ENCODE measurements around the gene ZDHHC21.

The ZDHHC21 gene

GRCh38 chr9:14693251-14693861 is at the start of gene ZDHHC21:
Gene ZDHHC21, minus strand, starts transcription at chr9:14693432. Its CDS starts 19,092 bp downstream, at chr9:14674340.
- H3K27ac ChIP-seq, result peak within 1 kb of the TSS; percentile 94
- peak; percentile 4; the same call in 1 of the 2 replicates for TF ChIP-seq CTCF (conservative IDR thresholded peaks at IDR 0.05)

- no peak for TF ChIP-seq CTCF (conservative IDR thresholded peaks at IDR 0.05)
- H3K27ac ChIP-seq, result no peak overlapping the region
Observed at GRCh38 chr9:14741369-14741768, 48.1 kb upstream of the ZDHHC21 start.

GRCh38 chr9:14733133-14733532 is 39.9 kb upstream of the ZDHHC21 start:
- TF ChIP-seq CTCF (conservative IDR thresholded peaks at IDR 0.05), result no peak
- no peak overlapping the region for H3K27ac ChIP-seq

- no peak for TF ChIP-seq CTCF (conservative IDR thresholded peaks at IDR 0.05)
- H3K27ac ChIP-seq, result no peak overlapping the region
Observed at GRCh38 chr9:14731294-14731981, 38.2 kb upstream of the ZDHHC21 start.

GRCh38 chr9:14730461-14730898 is 37.2 kb upstream of the ZDHHC21 start:
- no peak for TF ChIP-seq CTCF (conservative IDR thresholded peaks at IDR 0.05)

GRCh38 chr9:14723301-14723700 is 30.1 kb upstream of the ZDHHC21 start:
- H3K27ac ChIP-seq, result no peak overlapping the region
- no peak for TF ChIP-seq CTCF (conservative IDR thresholded peaks at IDR 0.05)

More at GRCh38 chr9:14730461-14730898, 37.2 kb upstream of the ZDHHC21 start:
- no peak overlapping the region for H3K27ac ChIP-seq

- TF ChIP-seq CTCF (conservative IDR thresholded peaks at IDR 0.05), result no peak
- H3K27ac ChIP-seq, result no peak within 1 kb of the TSS
Observed at GRCh38 chr9:14722391-14723035, 29.3 kb upstream of the ZDHHC21 start, which contains the start of gene CER1. Gene CER1, minus strand, starts transcription at chr9:14722733. Its CDS starts 61 bp downstream, at chr9:14722672.

Measured in VCaP (cell line).